ENCODE data around the gene SKOR1.

DNA sequence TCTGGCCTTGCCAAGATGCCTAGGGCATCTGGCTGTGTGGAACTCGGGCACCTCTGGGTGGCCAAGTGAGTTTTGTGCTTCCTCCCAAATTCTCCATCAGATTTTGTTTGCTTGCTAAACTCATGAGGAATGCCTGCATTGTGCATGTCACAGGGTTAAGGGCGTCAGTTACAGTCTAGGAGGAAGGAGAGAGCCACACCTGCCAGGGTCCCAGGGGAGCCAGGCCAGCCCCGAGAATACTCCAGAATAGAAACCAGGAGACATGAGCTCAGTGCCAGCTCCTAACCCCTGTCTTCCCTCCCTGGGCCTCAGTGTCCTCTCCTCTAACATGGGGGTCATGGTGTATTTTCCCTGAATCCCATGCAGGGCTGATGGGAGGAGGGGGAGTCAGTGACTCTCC lies 22.0 kb upstream of the SKOR1 start:
- no peak for TF ChIP-seq EZH2 (IDR thresholded peaks at IDR 0.05; ENCODE audit: borderline replicate concordance, low read length)
- TF ChIP-seq, protein P1, sequence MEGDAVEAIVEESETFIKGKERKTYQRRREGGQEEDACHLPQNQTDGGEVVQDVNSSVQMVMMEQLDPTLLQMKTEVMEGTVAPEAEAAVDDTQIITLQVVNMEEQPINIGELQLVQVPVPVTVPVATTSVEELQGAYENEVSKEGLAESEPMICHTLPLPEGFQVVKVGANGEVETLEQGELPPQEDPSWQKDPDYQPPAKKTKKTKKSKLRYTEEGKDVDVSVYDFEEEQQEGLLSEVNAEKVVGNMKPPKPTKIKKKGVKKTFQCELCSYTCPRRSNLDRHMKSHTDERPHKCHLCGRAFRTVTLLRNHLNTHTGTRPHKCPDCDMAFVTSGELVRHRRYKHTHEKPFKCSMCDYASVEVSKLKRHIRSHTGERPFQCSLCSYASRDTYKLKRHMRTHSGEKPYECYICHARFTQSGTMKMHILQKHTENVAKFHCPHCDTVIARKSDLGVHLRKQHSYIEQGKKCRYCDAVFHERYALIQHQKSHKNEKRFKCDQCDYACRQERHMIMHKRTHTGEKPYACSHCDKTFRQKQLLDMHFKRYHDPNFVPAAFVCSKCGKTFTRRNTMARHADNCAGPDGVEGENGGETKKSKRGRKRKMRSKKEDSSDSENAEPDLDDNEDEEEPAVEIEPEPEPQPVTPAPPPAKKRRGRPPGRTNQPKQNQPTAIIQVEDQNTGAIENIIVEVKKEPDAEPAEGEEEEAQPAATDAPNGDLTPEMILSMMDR (IDR thresholded peaks at IDR 0.05; ENCODE audit: low read length), result peak; percentile 18; the same call in 1 of the 2 replicates

Measured in OCI-LY1 (cell line).